Activated naive CD8-positive, alpha-beta T cell treated with anti-CD3 and anti-CD28 coated beads for 36 hours (primary cell): ENCODE data around the gene PPP2R2C. TPM values are rescaled to one million over a fixed set of nuclear protein-coding genes. Genes with fewer than 3 reads are reported as not detected.

Experiments used
- DNase-seq: peaks from one replicate; pipeline ENCODE4 v3.0.0; 2021
- H3K27ac Mint-ChIP-seq: one replicate; pipeline ENCODE4 v1.8.0; 2022; ENCODE audit warnings: mild to moderate bottlenecking, moderate library complexity, mixed read lengths
- H3K27me3 Mint-ChIP-seq: one replicate; pipeline ENCODE4 v1.8.0; 2022; ENCODE audit warnings: mild to moderate bottlenecking, mixed read lengths
- H3K36me3 Mint-ChIP-seq: one replicate; pipeline ENCODE4 v1.8.0; 2021; ENCODE audit warnings: mild to moderate bottlenecking, mixed read lengths
- H3K4me1 Mint-ChIP-seq: one replicate; pipeline ENCODE4 v1.8.0; 2021; ENCODE audit warnings: mixed read lengths
- H3K4me3 Mint-ChIP-seq: one replicate; pipeline ENCODE4 v1.8.0; 2022; ENCODE audit warnings: mild to moderate bottlenecking, moderate library complexity, mixed read lengths
- H3K9me3 Mint-ChIP-seq: one replicate; pipeline ENCODE4 v1.8.0; 2022; ENCODE audit warnings: mixed read lengths
- total RNA-seq, 2 experiments: library from RNA; stranded (reverse); gene quantifications; one replicate each; pipeline ENCODE4 v1.2.3, GENCODE V29; 2021

The PPP2R2C gene
- total RNA-seq, 2 experiments from 2014 or later = not detected

DNA sequence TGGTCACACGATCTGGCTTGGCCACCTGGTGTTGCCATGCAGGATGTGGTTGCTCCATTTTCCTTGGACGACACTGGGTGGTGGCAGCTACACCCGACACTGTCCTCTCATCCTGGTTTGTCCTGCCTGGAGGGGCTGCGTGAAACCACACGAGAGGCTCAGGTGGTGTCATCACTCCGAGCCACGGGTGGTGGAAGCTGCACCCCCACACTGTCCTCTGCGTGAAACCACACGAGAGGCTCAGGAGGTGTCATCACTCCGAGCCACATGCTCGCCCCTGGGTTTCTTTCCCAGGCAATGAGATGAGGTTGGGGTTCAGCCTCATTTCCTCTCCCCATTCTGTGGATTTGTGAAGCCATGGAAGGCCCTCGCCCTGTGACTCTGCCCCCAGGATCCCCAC lies 168.5 kb downstream of the PPP2R2C start:
- DNase-seq = no peak
- peaks cover 11% of the 10 kb centered on the region for H3K36me3 Mint-ChIP-seq
- peaks cover 4% of the 10 kb centered on the region for H3K9me3 Mint-ChIP-seq
- H3K27ac Mint-ChIP-seq = no peak overlapping the region
- no peak overlapping the region for H3K4me3 Mint-ChIP-seq
- H3K4me1 Mint-ChIP-seq = peaks cover 3% of the 10 kb centered on the region
- peaks cover 9% of the 10 kb centered on the region for H3K27me3 Mint-ChIP-seq

DNA sequence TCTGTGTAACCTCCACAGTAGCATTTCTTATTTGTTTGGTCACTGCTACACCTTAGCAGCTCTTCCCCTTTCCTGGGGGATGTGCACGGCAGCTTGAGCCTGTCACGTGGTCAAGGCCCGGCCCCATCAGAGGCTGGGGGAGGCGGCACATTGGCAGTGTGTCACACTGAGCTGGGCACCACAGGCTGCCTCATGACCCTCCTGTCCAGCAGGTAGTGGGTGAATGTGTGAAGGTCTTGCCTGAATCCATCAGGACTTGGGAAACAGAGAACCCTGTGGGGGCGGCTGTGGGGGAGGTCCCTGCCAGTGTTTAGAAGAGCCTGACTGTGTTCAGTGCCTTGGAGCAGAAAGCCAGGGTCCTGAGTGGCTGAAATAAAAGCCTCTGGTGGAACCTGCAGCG lies 169.5 kb downstream of the PPP2R2C start:
- Mint-ChIP-seq H3K4me3 (no peak overlapping the region), H3K4me1 (no peaks in the 10 kb centered on the region), H3K27me3 (peaks cover under 1% of the 10 kb centered on the region), H3K27ac (no peak overlapping the region), H3K36me3 (peaks cover 7% of the 10 kb centered on the region), H3K9me3 (no peaks in the 10 kb centered on the region)
- no peak for DNase-seq

DNA sequence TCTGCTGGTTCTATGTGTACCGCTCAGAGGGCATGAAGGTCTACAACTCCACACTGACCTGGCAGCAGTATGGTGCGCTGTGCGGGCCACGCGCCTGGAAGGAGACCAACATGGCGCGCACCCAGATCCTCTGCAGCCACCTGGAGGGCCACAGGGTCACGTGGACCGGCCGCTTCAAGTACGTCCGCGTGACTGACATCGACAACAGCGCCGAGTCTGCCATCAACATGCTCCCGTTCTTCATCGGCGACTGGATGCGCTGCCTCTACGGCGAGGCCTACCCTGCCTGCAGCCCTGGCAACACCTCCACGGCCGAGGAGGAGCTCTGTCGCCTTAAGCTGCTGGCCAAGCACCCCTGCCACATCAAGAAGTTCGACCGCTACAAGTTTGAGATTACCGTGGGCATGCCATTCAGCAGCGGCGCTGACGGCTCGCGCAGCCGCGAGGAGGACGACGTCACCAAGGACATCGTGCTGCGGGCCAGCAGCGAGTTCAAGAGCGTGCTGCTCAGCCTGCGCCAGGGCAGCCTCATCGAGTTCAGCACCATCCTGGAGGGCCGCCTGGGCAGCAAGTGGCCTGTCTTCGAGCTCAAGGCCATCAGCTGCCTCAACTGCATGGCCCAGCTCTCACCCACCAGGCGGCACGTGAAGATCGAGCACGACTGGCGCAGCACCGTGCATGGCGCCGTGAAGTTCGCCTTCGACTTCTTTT lies 170.5 kb downstream of the PPP2R2C start:
- Mint-ChIP-seq H3K9me3 (no peaks in the 10 kb centered on the region), H3K27me3 (no peaks in the 10 kb centered on the region), H3K36me3 (peaks cover 7% of the 10 kb centered on the region), H3K27ac (no peak overlapping the region), H3K4me1 (no peaks in the 10 kb centered on the region), H3K4me3 (no peak overlapping the region)
- DNase-seq = no peak

DNA sequence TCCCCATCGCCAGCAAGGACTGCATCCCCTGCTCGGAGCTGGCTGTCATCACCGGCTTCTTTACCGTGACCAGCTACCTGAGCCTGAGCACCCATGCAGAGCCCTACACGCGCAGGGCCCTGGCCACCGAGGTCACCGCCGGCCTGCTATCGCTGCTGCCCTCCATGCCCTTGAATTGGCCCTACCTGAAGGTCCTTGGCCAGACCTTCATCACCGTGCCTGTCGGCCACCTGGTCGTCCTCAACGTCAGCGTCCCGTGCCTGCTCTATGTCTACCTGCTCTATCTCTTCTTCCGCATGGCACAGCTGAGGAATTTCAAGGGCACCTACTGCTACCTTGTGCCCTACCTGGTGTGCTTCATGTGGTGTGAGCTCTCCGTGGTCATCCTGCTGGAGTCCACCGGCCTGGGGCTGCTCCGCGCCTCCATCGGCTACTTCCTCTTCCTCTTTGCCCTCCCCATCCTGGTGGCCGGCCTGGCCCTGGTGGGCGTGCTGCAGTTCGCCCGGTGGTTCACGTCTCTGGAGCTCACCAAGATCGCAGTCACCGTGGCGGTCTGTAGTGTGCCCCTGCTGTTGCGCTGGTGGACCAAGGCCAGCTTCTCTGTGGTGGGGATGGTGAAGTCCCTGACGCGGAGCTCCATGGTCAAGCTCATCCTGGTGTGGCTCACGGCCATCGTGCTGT lies 171.2 kb downstream of the PPP2R2C start:
- Mint-ChIP-seq H3K9me3 (no peaks in the 10 kb centered on the region), H3K4me3 (no peak overlapping the region), H3K4me1 (no peaks in the 10 kb centered on the region), H3K27ac (no peak overlapping the region), H3K36me3 (peaks cover 7% of the 10 kb centered on the region), H3K27me3 (no peaks in the 10 kb centered on the region)
- no peak for DNase-seq

DNA sequence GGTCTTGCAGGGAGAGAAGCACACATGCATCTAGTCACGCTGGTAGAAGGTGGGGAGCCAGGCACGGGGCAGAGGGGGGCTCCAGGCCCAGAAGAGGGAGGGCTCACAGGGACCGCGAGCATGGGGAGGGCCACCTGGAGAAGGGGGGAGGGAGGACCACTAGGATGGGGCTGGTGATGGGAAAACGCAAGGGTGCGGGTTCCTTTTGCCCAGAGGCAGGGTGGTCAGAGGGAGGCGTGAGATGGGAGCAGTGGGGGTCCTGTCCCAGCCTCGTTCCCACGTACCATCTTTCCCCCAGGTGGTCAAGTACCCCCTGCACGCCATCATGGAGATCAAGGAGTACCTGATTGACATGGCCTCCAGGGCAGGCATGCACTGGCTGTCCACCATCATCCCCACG lies 172.1 kb downstream of the PPP2R2C start:
- peaks cover 7% of the 10 kb centered on the region for H3K36me3 Mint-ChIP-seq
- no peaks in the 10 kb centered on the region for H3K9me3 Mint-ChIP-seq
- H3K4me1 Mint-ChIP-seq = no peaks in the 10 kb centered on the region
- no peaks in the 10 kb centered on the region for H3K27me3 Mint-ChIP-seq
- no peak overlapping the region for H3K4me3 Mint-ChIP-seq
- DNase-seq = no peak
- no peak overlapping the region for H3K27ac Mint-ChIP-seq

DNA sequence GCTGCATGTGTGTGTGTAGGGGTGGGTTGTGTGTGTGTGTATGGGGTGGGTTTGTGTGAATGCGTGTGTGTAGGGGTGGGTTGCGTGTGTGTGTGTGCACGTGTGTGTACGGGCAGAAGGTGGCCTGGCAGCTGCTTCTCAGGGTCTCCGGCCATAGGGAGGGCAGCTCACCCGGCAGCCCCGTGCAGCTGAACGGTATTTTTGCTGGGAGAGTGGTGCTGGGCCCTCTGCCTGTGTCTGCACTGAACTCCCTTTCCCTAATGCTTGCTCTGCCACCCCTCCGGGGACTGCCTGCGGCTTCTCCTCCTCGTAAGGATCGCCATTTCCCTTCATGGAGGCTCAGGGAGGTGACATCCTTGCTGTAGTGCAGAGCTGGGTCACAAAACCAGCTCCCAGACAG lies 172.5 kb downstream of the PPP2R2C start:
- Mint-ChIP-seq H3K9me3 (no peaks in the 10 kb centered on the region), H3K27me3 (no peaks in the 10 kb centered on the region), H3K36me3 (peaks cover 7% of the 10 kb centered on the region), H3K4me1 (no peaks in the 10 kb centered on the region), H3K4me3 (no peak overlapping the region), H3K27ac (no peak overlapping the region)
- no peak for DNase-seq

DNA sequence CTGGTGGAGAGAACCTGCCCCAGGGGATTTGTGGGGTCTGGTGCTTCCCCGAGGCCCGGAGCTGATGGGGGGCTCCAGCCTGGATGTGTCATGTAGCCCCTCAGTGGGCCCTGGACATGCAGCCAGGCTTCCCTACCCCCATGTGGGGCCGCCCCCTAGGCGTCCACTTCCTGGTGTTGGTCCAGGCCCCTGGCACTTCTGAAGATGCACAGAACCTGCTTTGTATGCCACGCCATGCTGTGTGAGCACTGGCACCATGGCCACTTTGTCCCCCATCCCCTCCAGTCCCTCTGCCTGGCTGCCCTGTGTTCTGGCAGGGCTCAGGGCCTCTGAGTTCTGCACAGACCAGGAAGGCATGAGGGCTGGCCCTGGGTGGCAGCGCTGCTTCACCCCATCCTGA lies 173.6 kb downstream of the PPP2R2C start:
- DNase-seq = no peak
- Mint-ChIP-seq H3K27me3 (no peaks in the 10 kb centered on the region), H3K4me1 (no peaks in the 10 kb centered on the region), H3K4me3 (no peak overlapping the region), H3K9me3 (no peaks in the 10 kb centered on the region), H3K27ac (no peak overlapping the region), H3K36me3 (peaks cover 7% of the 10 kb centered on the region)

DNA sequence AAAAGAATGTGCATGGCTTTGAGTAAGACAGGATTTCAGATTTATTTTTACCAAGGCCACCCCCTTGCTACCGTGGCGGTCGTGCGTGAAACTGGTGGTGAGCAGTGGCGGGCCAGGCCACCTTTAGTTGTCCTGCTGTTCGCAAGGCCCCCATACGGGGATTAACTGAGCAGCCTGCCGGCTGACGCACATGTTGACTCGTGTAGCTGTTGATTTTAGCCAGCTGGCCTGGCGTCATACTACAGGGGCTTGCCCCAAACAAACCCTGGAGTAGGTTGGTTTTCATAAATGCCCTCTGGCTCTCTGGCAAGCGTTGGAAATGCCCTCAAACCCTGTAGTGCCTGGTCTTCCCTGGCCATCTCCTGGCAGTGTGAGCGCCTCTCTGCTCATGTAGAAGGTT lies 174.4 kb downstream of the PPP2R2C start:
- Mint-ChIP-seq H3K4me1 (no peaks in the 10 kb centered on the region), H3K9me3 (no peaks in the 10 kb centered on the region), H3K36me3 (peaks cover 7% of the 10 kb centered on the region), H3K4me3 (no peak overlapping the region), H3K27ac (no peak overlapping the region), H3K27me3 (no peaks in the 10 kb centered on the region)
- DNase-seq = no peak

DNA sequence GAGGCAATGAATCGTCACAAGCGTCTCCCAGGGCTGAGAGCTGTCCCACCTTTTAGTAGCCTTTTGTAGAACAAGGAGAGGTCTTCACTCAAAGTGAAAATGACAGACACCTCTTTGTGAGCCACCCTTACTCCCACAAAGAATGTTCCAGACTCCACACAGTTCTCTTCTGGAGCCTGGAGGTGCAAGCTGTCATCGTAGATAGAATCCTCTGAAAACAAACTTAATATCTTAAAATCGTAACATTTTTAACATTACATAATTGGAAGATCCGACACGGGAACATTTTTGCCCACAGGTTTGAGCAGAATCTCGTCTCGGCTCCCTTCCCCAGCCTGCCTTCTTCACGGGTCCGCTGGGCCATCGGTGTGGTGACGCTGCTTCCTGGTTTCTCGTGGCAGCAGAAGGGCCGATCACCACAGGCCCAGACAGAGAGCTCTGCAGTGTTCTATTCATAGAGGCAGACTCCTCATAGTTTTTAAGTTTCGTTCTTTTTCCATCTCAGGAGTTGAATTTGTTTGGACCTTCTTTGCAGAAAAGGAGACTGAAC lies 175.1 kb downstream of the PPP2R2C start:
- H3K4me3 Mint-ChIP-seq = no peak overlapping the region
- H3K9me3 Mint-ChIP-seq = no peaks in the 10 kb centered on the region
- H3K27me3 Mint-ChIP-seq = no peaks in the 10 kb centered on the region
- DNase-seq = no peak
- H3K4me1 Mint-ChIP-seq = no peaks in the 10 kb centered on the region
- peaks cover 4% of the 10 kb centered on the region for H3K36me3 Mint-ChIP-seq
- H3K27ac Mint-ChIP-seq = no peak overlapping the region

DNA sequence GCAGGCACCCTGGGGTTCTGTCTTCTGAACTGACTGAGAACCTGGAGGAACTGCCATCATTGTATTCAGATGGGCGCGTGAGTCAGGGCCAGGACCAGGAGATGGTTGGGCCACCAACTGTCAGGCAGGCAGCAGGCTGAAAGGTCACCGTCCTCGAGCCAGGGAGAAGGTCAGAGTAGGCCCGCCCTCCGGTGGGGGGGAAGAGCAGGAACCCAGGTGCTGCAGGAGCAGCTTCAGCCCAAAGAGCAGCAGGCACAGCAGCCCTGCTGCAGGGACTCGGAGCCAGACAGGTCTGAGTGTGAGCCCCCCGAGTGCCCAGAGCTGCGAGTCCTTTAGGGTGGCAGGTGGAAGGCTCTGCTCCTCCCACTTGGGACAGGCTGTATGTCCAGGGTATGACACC lies 176.4 kb downstream of the PPP2R2C start:
- Mint-ChIP-seq H3K36me3 (peaks cover 4% of the 10 kb centered on the region), H3K27me3 (no peaks in the 10 kb centered on the region), H3K27ac (no peak overlapping the region), H3K9me3 (no peaks in the 10 kb centered on the region), H3K4me3 (no peak overlapping the region), H3K4me1 (no peaks in the 10 kb centered on the region)
- no peak for DNase-seq

DNA sequence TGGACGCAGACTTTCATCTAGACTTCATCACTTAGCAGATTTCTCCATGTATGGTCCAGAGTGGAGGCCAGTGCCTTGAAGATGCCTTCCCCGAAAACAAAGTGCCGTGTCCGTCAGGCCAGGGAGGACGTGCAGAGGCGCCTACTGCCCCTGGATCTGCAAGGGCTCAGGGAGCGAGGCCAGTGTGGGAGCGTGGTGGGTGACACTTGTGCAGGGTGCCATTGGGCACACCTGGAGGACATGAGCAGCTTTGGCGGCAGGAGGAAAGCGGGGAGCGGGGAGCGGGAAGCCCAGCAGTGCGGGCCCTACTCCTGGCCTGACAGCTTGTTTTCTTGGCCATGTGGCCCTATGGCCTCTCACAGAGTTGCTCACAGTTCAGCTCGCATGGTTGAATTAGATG lies 176.9 kb downstream of the PPP2R2C start:
- Mint-ChIP-seq H3K27me3 (no peaks in the 10 kb centered on the region), H3K27ac (no peak overlapping the region), H3K9me3 (no peaks in the 10 kb centered on the region), H3K4me1 (no peaks in the 10 kb centered on the region), H3K4me3 (no peak overlapping the region), H3K36me3 (no peaks in the 10 kb centered on the region)
- no peak for DNase-seq

DNA sequence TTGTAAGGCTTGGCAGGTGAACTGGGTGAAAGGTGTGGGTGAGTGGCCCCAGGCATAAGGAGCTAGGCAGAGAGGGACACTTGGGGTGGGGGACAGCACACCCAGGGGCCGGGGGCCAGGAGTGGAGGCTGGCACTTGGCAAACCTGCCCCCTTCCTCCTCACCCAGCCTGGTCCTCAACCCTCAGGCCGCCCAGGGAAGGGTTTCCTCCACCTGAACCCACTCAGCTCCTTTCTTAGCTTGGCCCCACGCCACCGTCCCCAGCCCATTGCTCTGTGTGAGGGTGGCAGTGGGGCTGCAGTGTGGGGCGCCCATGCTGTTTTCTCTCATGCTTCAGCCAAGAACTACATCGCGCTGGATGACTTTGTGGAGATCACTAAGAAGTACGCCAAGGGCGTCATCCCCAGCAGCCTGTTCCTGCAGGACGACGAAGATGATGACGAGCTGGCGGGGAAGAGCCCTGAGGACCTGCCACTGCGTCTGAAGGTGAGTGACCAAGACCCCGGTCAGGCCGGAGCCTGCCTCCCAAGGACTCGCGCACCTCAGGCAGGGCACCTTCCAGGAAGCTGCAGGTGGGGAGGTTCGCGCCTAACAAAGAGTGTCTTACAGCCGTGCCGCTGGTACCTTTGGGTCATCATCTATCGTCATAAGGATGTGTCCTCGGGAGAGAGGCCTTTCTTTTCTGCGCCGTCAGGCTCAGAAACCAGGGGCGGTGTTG lies 177.6 kb downstream of the PPP2R2C start:
- H3K27me3 Mint-ChIP-seq = no peaks in the 10 kb centered on the region
- no peaks in the 10 kb centered on the region for H3K36me3 Mint-ChIP-seq
- no peak for DNase-seq
- no peak overlapping the region for H3K27ac Mint-ChIP-seq
- no peaks in the 10 kb centered on the region for H3K4me1 Mint-ChIP-seq
- no peaks in the 10 kb centered on the region for H3K9me3 Mint-ChIP-seq
- H3K4me3 Mint-ChIP-seq = no peak overlapping the region

DNA sequence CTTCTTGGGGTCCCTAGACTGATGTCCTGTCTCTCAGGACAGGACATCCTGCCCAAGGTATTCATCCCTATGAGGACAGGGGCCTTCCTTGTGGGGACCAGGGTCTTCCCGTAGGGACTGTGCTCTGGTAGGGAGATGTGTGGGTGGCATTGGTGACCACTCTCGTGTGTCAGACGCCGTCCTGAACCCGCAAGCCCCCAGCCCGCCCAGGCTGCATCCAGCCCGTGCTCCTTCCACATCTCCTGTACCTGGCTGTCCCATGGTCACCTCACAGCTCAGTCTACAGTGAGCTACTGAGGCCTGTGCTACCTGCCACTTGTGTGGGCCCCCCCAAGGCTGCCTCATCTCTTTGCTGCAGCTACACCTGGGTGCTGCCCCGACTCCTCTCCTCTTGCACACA lies 178.8 kb downstream of the PPP2R2C start:
- no peaks in the 10 kb centered on the region for H3K4me1 Mint-ChIP-seq
- H3K27ac Mint-ChIP-seq = no peak overlapping the region
- no peak overlapping the region for H3K4me3 Mint-ChIP-seq
- H3K9me3 Mint-ChIP-seq = no peaks in the 10 kb centered on the region
- no peaks in the 10 kb centered on the region for H3K36me3 Mint-ChIP-seq
- no peak for DNase-seq
- H3K27me3 Mint-ChIP-seq = no peaks in the 10 kb centered on the region

DNA sequence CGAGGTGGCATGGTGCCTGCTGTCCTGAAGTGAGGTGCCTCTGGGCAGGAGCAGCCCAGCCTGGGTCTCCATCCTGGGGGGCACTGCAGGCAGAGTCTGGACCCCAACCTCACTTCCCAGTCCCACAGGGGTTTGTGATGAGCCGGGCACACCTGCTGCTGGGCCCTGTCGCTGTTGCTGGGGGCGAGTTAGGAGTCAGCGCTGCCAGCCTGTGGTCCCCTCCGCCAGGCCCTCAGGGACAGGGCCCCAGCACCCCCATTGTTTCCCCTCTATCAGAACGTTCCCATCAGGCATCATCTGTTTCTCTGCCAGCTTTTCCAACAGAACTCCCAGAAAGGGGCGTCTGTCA lies 179.3 kb downstream of the PPP2R2C start:
- no peak overlapping the region for H3K4me3 Mint-ChIP-seq
- DNase-seq = no peak
- H3K4me1 Mint-ChIP-seq = no peaks in the 10 kb centered on the region
- H3K27ac Mint-ChIP-seq = no peak overlapping the region
- no peaks in the 10 kb centered on the region for H3K27me3 Mint-ChIP-seq
- no peaks in the 10 kb centered on the region for H3K9me3 Mint-ChIP-seq
- H3K36me3 Mint-ChIP-seq = no peaks in the 10 kb centered on the region

DNA sequence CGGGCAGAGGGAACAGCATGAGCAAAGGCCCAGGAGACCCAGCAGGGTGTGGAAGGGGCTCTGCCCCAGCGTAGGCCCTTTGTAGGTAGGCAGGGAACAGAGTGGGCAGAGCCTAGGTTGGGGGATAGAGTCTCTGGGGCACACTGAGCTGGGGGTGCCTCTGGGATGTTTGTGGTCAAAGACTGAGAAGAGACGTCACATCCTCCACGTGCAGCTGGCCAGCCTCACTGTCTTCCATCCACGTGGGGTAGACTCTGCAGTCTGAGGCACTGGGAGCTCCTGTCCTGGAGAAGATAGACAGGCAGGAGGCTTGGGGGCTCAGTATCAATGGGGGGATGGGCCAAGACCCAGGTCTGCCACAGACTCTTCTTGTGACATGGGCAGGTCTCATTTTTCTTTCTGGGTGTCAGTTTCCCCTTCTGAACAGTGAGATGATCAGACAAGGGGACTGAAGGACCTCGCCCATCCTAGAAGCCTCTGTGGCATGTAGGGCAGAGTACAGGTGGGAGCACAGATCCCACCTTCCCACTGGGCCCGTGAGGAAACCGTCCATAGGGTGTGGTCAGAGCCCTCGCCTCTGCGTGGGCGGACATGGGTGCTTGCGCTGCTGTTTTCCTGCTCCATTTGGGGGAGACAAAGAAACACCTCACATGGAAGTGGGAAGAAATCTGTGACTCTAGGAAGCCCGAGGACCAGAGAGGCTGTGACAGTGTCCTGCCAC lies 179.9 kb downstream of the PPP2R2C start:
- Mint-ChIP-seq H3K27me3 (no peaks in the 10 kb centered on the region), H3K36me3 (no peaks in the 10 kb centered on the region), H3K27ac (no peak overlapping the region), H3K4me3 (no peak overlapping the region), H3K4me1 (no peaks in the 10 kb centered on the region), H3K9me3 (no peaks in the 10 kb centered on the region)
- DNase-seq = no peak
